Measurements from ENCODE around the gene SGMS1.

- TF ChIP-seq, protein P1, sequence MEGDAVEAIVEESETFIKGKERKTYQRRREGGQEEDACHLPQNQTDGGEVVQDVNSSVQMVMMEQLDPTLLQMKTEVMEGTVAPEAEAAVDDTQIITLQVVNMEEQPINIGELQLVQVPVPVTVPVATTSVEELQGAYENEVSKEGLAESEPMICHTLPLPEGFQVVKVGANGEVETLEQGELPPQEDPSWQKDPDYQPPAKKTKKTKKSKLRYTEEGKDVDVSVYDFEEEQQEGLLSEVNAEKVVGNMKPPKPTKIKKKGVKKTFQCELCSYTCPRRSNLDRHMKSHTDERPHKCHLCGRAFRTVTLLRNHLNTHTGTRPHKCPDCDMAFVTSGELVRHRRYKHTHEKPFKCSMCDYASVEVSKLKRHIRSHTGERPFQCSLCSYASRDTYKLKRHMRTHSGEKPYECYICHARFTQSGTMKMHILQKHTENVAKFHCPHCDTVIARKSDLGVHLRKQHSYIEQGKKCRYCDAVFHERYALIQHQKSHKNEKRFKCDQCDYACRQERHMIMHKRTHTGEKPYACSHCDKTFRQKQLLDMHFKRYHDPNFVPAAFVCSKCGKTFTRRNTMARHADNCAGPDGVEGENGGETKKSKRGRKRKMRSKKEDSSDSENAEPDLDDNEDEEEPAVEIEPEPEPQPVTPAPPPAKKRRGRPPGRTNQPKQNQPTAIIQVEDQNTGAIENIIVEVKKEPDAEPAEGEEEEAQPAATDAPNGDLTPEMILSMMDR (IDR thresholded peaks at IDR 0.05), result no peak
- TF ChIP-seq POLR2A (IDR thresholded peaks at IDR 0.05), result no peak
These were observed 223.1 kb downstream of the SGMS1 start for GRCh38 chr10:50400694-50401093.

Data from testis (tissue), 2 donors.